Adrenal gland (tissue), 19 donors: Measurements from ENCODE around the gene PCDHB10. TPM values are rescaled to one million over a fixed set of nuclear protein-coding genes. Genes with fewer than 3 reads are reported as not detected.
"Not testable (repeated sequence)": the region's sequence is repeated elsewhere in the genome, so short reads cannot be mapped to it uniquely, and the experiment has no call there.

Experiments used
- DNase-seq, 7 donors: peaks; one replicate each; pipeline ENCODE4 v3.0.0-alpha.2; 2019 to 2020
- H3K27ac ChIP-seq, 5 donors: fragments of 200-600 bp; sonication (generic) in 4 of 5; 1 replicate in 3 of 5; 2 replicates in 2 of 5; pipeline versions ENCODE4 v1.5.1 to v1.8.0; 2016 to 2020; ENCODE audit warnings: mild to moderate bottlenecking in 1 of 5
- H3K27me3 ChIP-seq: fragments of 200-600 bp; 2 replicates; pipeline ENCODE4 v1.8.0; 2021
- H3K36me3 ChIP-seq, 2 donors: fragments of 200-600 bp; replicated peaks in 1 of 2; 1 replicate in 1 of 2; 2 replicates in 1 of 2; pipeline versions ENCODE4 v1.5.1 to v1.8.0; 2018 to 2022
- H3K4me1 ChIP-seq, 2 donors: fragments of 200-600 bp; replicated peaks in 1 of 2; 1 replicate in 1 of 2; 2 replicates in 1 of 2; pipeline versions ENCODE4 v1.5.1 to v1.8.0; 2018 to 2021
- H3K4me3 ChIP-seq, 4 donors: fragments of 200-600 bp; sonication (generic) in 3 of 4; one replicate each; pipeline ENCODE4 v1.5.1; 2016 to 2018
- H3K9me3 ChIP-seq, 3 donors: fragments of 200-600 bp; sonication (generic) in 1 of 3; replicated peaks in 1 of 3; 1 replicate in 2 of 3; 2 replicates in 1 of 3; pipeline versions ENCODE4 v1.5.1 to v1.8.0; 2016 to 2021
- CTCF ChIP-seq, 6 experiments: fragments of 450-650 bp in 4 of 6; fragments of 200-600 bp in 2 of 6; sonication (generic) in 1 of 6; IDR thresholded peaks; 1 replicate in 5 of 6; 2 replicates in 1 of 6; pipeline versions ENCODE4 v1.5.1 to v1.8.0; 2016 to 2021; ENCODE audit warnings: antibody characterized with exemption in 6 of 6, mild to moderate bottlenecking in 2 of 6, moderate library complexity in 1 of 6
- POLR2A ChIP-seq, 2 donors: fragments of 450-650 bp; IDR thresholded peaks; one replicate each; pipeline ENCODE4 v1.6.1; 2017; ENCODE audit warnings: antibody characterized with exemption in 2 of 2, mild to moderate bottlenecking in 2 of 2, moderate library complexity in 1 of 2
- WGBS, 4 donors: extraction: QIAGEN DNeasy Blood & Tissue Kit in 2 of 4; methylation state at CpG; one replicate each; pipeline versions ENCODE4 v1.1.5 to v1.1.7; 2013 to 2017; 5-methylcytosine and 5-hydroxymethylcytosine counted together
- intact Hi-C, 2 donors: fragments of 100-400 bp; cut with DNase I; formaldehyde crosslinking; loops; one replicate each; pipeline versions ENCODE4 v1.14.1 to v1.15.0; 2022 to 2023
- long read RNA-seq, 10 donors: library from polyadenylated mRNA in 3 of 10; unstranded in 2 of 10; stranded (forward) in 1 of 10; transcript quantifications; one replicate each; pipeline ENCODE4 v2.0.0 and lab custom pipeline, GENCODE V29; 2021 to 2026
- polyA plus RNA-seq, 3 donors: library from polyadenylated mRNA; stranded (reverse); fragments of 200-250 nt in 2 of 3; fragments of 350-450 nt in 1 of 3; fragmentation: Illumina TruSeq in 1 of 3; extraction: RNeasy Lipid Tissue Mini Kit (QIAGEN cat#74804) in 1 of 3; gene quantifications; one replicate each; pipeline ENCODE4 v1.2.3, GENCODE V29; 2013 to 2014
- total RNA-seq, 9 donors: library from RNA; depleted of rRNA in 4 of 9; stranded (reverse); fragments of >200 nt in 4 of 9; fragments of 120-200 nt in 1 of 9; fragmentation: NEBNext Ultra II Directional in 1 of 9; extraction: Animal tissue kit (Norgen Biotek cat#: 25700) in 1 of 9; gene quantifications; one replicate each; pipeline versions ENCODE4 v1.1.0 to v1.2.4, GENCODE V29; 2013 to 2023
- donor health status: healthy with polysubstance abuse.
- donor health status: Bipolar disorder and iron deficiency.
- donor health status: DM: yes; HTN: yes; CAD: no.
- donor health status: DM: no; HTN: no; CAD: no.
- donor health status: DM: no; HTN: no; CAD: no.
- donor health status: DM: yes; HTN: yes; CAD: no.

PCDHB10 gene
- total RNA-seq (1 to 10 TPM in 3 of 9 donors, under 1 TPM in 6; 0.18 to 2.3 (median 0.61) TPM), polyA plus RNA-seq (1 to 10 TPM in 1 of 3 donors, under 1 TPM in 2; 0.81 to 3.0 (median 0.88) TPM)
- long read RNA-seq, donor 1: 0 reads
- long read RNA-seq, donor 2, partial matches to known transcripts: 0 of 2 reads
- long read RNA-seq, donor 2, other reads (novel, unspliced or antisense): 0 of 2 reads
- long read RNA-seq, donor 3: 0 reads
- long read RNA-seq, donor 4: 0 reads
- long read RNA-seq, donor 5, partial matches to known transcripts: 0 of 3 reads
- long read RNA-seq, donor 5, other reads (novel, unspliced or antisense): 0 of 3 reads
- long read RNA-seq, donor 6, partial matches to known transcripts: 0 of 2 reads
- long read RNA-seq, donor 6, other reads (novel, unspliced or antisense): 1 of 2 reads
- long read RNA-seq, donor 7: 0 reads
- long read RNA-seq, donor 8: 0 reads
- long read RNA-seq, donor 9: 0 reads
- long read RNA-seq, donor 10, partial matches to known transcripts: 0 of 1 reads
- long read RNA-seq, donor 10, other reads (novel, unspliced or antisense): 0 of 1 reads

GRCh38 chr5:141192110-141192725 lies at the start of gene PCDHB10:
Gene PCDHB10, plus strand, starts transcription at chr5:141192353. Its CDS starts 200 bp downstream, at chr5:141192553.
- peak in 1 of 7 donors; percentile 4 for DNase-seq
- Histone ChIP-seq H3K36me3 (no peaks in the 10 kb centered on the region), H3K9me3 (peaks cover 0 to 14% (median 2%) of the 10 kb centered on the region in 3 donors), H3K27me3 (no peaks in the 10 kb centered on the region), H3K4me3 (no peak within 1 kb of the TSS), H3K4me1 (no peaks in the 10 kb centered on the region), H3K27ac (no peak within 1 kb of the TSS)
- WGBS, 4 donors: 5 to 14% (median 10%) methylated on average over 10 of the region's 10 CpGs
- intact Hi-C loops: no loop called here
- peak in 5 of 6 experiments; percentile 8 to 29 (median 13) for TF ChIP-seq CTCF (IDR thresholded peaks at IDR 0.05)
- no peak for TF ChIP-seq POLR2A (IDR thresholded peaks at IDR 0.05)

- peaks cover 0 to 16% (median 10%) of the 10 kb centered on the region in 3 donors for H3K9me3 ChIP-seq
- TF ChIP-seq POLR2A (IDR thresholded peaks at IDR 0.05): no peak
- TF ChIP-seq CTCF (IDR thresholded peaks at IDR 0.05): no peak
- H3K4me1 ChIP-seq: no peaks in the 10 kb centered on the region
- no peak within 1 kb of the TSS for H3K4me3 ChIP-seq
- H3K27me3 ChIP-seq: no peaks in the 10 kb centered on the region
- WGBS, 4 donors: 11 to 20% (median 16%) methylated on average over 18 of the region's 18 CpGs
- no peak within 1 kb of the TSS for H3K27ac ChIP-seq
- intact Hi-C loops: no loop called here
- no peak for DNase-seq
- H3K36me3 ChIP-seq: no peaks in the 10 kb centered on the region
Observed at GRCh38 chr5:141149812-141150211, 42.3 kb upstream of the PCDHB10 start, which contains the start of gene PCDHB6. Gene PCDHB6, plus strand, starts transcription at chr5:141150057. Its CDS starts 201 bp downstream, at chr5:141150258.

- Histone ChIP-seq H3K4me1 (no peaks in the 10 kb centered on the region), H3K4me3 (no peak overlapping the region), H3K27me3 (no peaks in the 10 kb centered on the region), H3K27ac (no peak overlapping the region), H3K36me3 (no peaks in the 10 kb centered on the region), H3K9me3 (peaks cover 0 to 16% (median 10%) of the 10 kb centered on the region in 3 donors)
- TF ChIP-seq CTCF (IDR thresholded peaks at IDR 0.05) (no peak), POLR2A (IDR thresholded peaks at IDR 0.05) (no peak)
- 34 to 63% (median 45%) methylated on average over 22 to 33 of the region's 33 CpGs for WGBS, 4 donors
- DNase-seq: no peak
- intact Hi-C loops: no loop called here
Observed at GRCh38 chr5:141150224-141150992, 41.7 kb upstream of the PCDHB10 start.

- Histone ChIP-seq H3K9me3 (peaks cover 0 to 16% (median 10%) of the 10 kb centered on the region in 3 donors), H3K4me1 (no peaks in the 10 kb centered on the region), H3K27ac (no peak overlapping the region), H3K4me3 (no peak overlapping the region), H3K36me3 (no peaks in the 10 kb centered on the region), H3K27me3 (no peaks in the 10 kb centered on the region)
- 22 to 49% (median 38%) methylated on average over 12 to 13 of the region's 13 CpGs for WGBS, 4 donors
- DNase-seq: no peak
- intact Hi-C loops: no loop called here
- TF ChIP-seq CTCF (IDR thresholded peaks at IDR 0.05) (no peak), POLR2A (IDR thresholded peaks at IDR 0.05) (no peak)
Observed at GRCh38 chr5:141150993-141151325, 41.2 kb upstream of the PCDHB10 start.

- H3K4me3 ChIP-seq, intact Hi-C loops, H3K36me3 ChIP-seq, H3K27me3 ChIP-seq, H3K27ac ChIP-seq, H3K4me1 ChIP-seq, DNase-seq: not testable (repeated sequence)
- 27 to 50% (median 39%) methylated on average over 17 to 36 of the region's 41 CpGs for WGBS, 4 donors
- H3K9me3 ChIP-seq: peaks cover 0 to 11% (median 10%) of the 10 kb centered on the region in 3 donors
Observed at GRCh38 chr5:141151632-141152031, 40.5 kb upstream of the PCDHB10 start.

GRCh38 chr5:141152096-141152495 lies 40.1 kb upstream of the PCDHB10 start:
- intact Hi-C loops, H3K27me3 ChIP-seq, H3K36me3 ChIP-seq, H3K4me3 ChIP-seq, H3K4me1 ChIP-seq, H3K27ac ChIP-seq, DNase-seq, H3K9me3 ChIP-seq: not testable (repeated sequence)
- WGBS, 4 donors: 19 to 53% (median 32%) methylated on average over 14 to 36 of the region's 36 CpGs
